H4 (cell line): ENCODE data around the gene MEPCE. TPM values are rescaled to one million over a fixed set of nuclear protein-coding genes. Genes with fewer than 3 reads are reported as not detected.
"Not testable (repeated sequence)": the region's sequence is repeated elsewhere in the genome, so short reads cannot be mapped to it uniquely, and the experiment has no call there.

Experiments used
- DNase-seq: peaks from one replicate; pipeline ENCODE4 v3.0.0-alpha.2; 2015; ENCODE audit warnings: low spot score
- total RNA-seq: library from RNA; depleted of rRNA; stranded (reverse); fragments of >200 nt; shearing (Covaris generic); gene quantifications from 2 replicates; pipeline ENCODE4 v1.2.3, GENCODE V29; 2014

Gene MEPCE
- total RNA-seq, 1 experiment from 2014 or later, result 25.8 TPM

- no peak for DNase-seq
Observed at GRCh38 chr7:100434297-100435144, 4.9 kb downstream of the MEPCE start.

GRCh38 chr7:100435401-100436304, 6.0 kb downstream of the MEPCE start:
- DNase-seq, result no peak

DNA sequence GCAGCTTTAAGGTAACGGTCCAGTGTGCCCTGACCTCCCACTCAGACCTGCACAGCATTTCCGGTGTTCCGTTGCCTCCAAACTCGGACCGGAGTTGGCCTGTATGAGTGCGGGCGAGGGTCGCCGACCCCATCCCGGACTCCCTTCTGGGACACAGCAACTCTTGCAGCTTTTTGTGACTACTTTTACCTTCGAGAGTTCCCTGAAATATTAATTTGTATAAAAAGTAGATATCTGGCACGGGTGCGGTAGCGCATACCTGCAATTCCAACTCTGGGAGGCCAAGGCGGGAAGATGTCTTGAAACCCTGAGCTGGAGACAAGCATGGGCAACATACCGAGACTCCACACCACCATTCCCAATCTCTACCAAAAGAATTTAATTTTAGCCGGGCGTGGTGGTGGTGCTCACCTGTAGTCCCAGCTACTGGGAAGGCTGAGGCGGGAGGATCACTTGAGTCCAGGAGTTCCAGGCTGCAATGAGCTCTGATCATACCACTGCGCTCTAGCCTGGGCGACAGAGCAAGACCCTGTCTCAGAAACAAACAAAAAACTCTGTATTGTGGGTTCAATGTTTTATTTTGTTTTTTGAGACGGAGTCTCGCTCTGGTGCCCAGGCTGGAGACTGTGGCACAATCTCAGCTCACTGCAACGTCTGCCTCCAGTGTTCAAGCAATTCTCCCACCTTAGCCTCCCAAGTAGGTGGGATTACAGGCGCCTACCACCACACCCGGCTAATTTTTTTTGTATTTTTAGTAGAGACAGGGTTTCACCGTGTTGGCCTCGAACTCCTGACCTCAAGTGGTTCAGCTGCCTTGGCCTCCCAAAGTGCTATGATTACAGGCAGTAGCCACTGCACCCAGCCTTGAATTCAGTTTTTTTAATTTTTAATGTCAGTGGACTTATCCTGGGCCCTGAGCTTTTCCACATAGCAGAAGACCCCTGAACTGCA, 7.8 kb downstream of the MEPCE start:
- no peak for DNase-seq

DNA sequence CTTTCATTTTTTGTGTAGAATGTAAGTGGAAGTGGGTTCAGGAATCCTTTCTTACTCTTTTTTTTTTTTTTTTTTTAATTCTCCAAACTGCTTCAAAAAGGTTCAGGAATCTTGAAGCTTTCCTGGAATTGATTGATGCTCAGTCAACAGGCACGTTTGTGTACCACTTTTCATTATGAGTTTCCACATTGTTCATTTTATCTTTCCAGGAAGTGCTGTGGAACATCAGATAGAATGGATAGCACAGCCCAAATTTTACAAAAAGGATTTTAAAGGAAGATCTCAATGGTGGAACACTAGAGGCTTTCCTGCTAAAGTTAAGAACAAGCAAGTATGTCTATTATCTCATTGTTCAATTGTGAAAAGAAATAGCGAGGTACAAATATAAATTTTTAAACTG, 8.5 kb downstream of the MEPCE start:
- no peak for DNase-seq

- not testable (repeated sequence) for DNase-seq
Observed at GRCh38 chr7:100438731-100439130, 9.1 kb downstream of the MEPCE start.

GRCh38 chr7:100439244-100439643, 9.6 kb downstream of the MEPCE start:
- not testable (repeated sequence) for DNase-seq

DNA sequence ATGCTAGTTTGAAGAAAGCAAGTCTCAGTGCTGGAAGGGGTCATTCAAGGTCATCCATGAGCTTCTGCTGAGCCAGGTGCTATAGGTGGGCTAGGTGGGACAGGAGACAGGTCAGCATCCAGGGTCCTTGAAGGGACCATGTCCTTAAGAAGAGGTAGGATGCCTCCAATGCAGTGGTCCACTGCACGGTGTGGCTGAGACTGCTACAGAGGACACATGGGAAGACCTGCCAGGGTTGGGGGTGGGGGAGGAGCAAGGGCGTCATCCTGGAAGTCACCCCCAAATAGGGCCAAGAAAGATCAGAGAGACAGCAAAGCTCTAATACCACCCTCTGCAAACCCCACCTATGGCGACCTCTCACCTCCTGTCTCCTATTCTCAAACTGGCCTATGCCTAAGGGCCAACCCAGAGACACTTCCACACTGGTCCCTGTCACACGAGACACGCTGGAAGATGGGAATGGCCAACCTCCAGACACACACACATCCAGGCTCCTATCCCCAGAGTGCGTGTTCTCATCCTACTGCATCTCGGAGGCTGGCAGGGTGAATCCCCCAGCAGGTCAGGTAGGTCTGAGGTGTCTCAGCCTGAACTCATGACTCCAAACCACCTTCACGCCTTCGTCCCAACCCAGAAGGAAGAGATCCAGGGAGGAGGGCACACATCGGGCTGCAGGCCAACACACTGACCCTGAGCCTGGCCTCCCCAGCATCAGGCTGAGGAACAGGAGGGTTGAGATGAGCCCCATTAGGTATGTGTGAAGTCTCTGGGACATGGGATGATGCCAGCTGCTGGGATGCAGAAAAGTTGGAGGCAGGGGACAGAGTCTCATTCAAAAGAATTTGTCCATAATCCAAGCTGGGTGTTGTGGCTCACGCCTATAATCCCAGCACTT, 12.3 kb downstream of the MEPCE start:
- no peak for DNase-seq

DNA sequence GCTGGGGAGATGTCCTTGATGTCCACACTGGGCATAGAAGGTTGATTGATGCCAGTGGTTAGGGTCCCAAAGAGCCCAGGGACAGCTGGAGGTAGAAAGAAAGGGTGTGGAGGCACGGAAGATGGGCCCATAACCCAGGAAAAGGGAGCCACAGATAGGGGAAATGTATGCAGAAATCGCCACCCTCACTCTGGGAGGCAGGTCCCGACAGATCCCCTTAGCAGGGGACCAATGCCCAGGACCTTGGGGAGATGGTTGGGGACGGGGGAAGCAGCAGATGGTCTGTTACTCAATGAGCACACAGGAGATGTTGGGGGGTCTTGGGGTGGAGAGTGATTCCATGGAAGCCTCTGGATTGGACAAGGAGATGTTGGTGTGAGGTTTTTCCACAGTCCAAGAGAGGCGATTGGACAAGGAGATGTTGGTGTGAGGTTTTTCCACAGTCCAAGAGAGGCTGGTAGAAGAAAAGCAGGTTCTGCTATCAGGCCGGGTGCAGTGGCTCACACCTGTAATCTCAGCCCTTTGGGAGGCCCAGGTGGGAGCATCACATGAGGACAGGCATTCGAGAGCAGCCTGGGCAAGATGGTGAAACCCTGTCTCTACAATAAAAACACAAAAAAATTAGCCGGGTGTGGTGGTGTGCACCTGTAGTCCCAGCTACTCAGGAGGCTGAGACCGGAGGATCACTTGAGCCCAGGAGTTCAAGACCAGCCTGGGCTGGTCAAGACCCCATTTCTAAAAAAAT, 13.6 kb downstream of the MEPCE start:
- DNase-seq, result no peak

- no peak for DNase-seq
Observed at GRCh38 chr7:100444311-100445278, 15.0 kb downstream of the MEPCE start.

- DNase-seq, result no peak
Observed at GRCh38 chr7:100446040-100446439, 16.4 kb downstream of the MEPCE start.

DNA sequence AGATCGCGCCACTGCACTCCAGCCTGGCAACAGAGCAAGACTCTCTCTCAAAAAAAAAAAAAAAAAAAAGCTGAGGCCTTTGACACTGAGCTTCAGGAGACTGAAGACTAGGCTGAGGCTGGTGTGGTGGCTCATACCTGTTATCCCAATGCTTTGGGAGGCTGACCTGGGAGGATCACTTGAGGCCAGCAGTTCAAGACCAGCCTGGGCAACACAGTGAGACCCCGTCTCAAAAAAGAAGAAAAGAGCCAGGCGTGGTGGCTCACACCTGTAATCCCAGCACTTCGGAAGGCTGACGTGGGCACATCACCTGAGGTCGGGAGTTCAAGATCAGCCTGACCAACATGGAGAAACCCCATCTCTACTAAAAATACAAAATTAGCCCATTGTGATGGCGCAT, 17.7 kb downstream of the MEPCE start:
- not testable (repeated sequence) for DNase-seq

GRCh38 chr7:100449190-100449795, 19.7 kb downstream of the MEPCE start:
- DNase-seq, result peak; percentile 1

- no peak for DNase-seq
Observed at GRCh38 chr7:100452513-100452912, 22.9 kb downstream of the MEPCE start.

DNA sequence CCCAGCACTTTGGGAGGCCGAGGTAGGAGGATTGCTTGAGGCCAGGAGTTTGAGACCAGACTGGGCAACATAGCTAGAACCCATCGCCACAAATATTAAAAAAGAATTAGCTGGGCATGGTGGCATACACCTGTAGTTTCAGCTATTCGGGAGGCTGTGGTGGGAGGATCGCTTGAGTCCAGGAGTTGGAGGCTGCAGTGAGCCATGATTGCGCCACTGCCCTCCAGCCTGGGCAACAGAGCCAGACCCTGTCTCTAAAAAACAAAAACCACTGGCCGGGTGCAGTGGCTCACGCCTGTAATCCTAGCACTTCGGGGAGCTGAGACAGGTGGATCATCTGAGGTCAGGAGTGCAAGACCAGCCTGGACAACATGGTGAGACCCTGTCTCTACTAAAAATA, 24.2 kb downstream of the MEPCE start:
- not testable (repeated sequence) for DNase-seq

- DNase-seq, result no peak
Observed at GRCh38 chr7:100455206-100455605, 25.6 kb downstream of the MEPCE start.

DNA sequence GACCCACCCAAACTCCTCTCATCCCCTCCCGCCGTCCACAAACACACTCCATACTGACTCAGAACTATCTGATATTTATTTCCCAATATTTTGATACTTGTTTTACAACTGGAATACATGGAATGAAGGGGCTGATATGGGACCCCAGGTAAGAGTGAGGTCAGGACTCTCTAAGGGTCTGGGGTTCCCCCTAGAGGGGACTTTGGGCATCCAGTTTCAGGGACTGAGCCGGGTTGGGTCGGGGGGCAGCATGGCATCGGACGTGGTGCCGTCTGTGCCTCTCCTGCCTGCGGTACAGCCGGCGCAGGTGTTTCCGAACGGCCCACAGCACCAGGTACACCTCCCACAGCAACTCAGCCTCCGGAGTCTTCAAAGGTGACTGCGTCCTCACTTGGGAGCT, 26.9 kb downstream of the MEPCE start:
- no peak for DNase-seq

GRCh38 chr7:100457033-100457432, 27.4 kb downstream of the MEPCE start:
- DNase-seq, result no peak

DNA sequence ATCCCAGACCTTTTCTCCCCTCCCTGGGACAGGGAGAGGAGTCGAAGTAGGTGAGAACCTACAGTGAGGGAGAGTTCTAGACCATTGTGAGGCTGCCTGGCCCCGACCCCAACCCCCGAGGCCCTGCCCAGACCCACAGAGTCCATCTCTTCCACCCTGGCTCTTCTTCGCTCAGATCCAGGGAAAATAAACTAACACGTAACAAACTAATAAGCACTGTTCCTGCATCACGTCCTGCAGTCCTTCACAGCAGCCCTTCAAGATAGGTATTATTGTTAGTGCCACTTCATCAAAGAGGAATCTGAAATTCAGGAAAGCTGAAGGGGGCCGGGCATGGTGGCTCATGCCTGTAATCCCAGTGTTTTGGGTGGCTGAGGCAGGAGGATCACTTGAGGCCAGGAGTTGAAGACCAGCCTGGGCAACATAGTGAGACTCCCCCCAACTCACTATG, 34.6 kb downstream of the MEPCE start, which contains the start of gene SPACDR:
Gene SPACDR, minus strand, starts transcription at position 51 of the 451 bp plus-strand sequence. CDS start 235 bp downstream, outside the sequence.
- no peak for DNase-seq
